ENCODE results near the gene UGCG. TPM values are rescaled to one million over a fixed set of nuclear protein-coding genes. Genes with fewer than 3 reads are reported as not detected.
"Not testable (repeated sequence)": the region's sequence is repeated elsewhere in the genome, so short reads cannot be mapped to it uniquely, and the experiment has no call there.

Gene UGCG
- total RNA-seq, 2 experiments from 2014 or later, result 21.8 to 23.2 TPM

DNA sequence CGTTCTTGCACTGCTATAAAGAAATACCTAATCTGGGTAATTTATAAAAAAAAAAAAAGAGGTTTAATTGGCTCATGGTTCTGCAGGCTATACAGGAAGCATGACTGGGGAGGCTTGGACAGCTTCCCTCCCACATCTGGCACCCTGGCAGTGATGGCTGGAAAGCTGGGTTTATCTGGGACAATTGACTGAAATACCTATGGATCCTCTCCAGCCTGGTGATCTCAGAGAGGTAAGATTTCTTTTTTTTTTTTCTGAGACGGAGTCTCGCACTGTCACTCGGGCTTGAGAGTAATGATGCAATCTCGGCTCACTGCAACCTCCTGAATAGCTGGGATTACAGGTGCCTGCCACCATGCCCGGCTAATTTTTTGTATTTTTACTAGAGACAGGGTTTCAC, 22.7 kb upstream of the UGCG start:
- ChIA-PET POLR2A (no interaction called here), CTCF (no interaction called here)
- peaks cover 10% of the 10 kb centered on the region for H3K27me3 Mint-ChIP-seq
- H3K27ac Mint-ChIP-seq, result no peak overlapping the region
- H3K4me1 Mint-ChIP-seq, result peaks cover 5% of the 10 kb centered on the region
- H3K9me3 Mint-ChIP-seq, result no peaks in the 10 kb centered on the region
- H3K4me3 Mint-ChIP-seq, result no peak overlapping the region
- no peaks in the 10 kb centered on the region for H3K36me3 Mint-ChIP-seq (ENCODE audit: low read depth)
- DNase-seq, result no peak

DNA sequence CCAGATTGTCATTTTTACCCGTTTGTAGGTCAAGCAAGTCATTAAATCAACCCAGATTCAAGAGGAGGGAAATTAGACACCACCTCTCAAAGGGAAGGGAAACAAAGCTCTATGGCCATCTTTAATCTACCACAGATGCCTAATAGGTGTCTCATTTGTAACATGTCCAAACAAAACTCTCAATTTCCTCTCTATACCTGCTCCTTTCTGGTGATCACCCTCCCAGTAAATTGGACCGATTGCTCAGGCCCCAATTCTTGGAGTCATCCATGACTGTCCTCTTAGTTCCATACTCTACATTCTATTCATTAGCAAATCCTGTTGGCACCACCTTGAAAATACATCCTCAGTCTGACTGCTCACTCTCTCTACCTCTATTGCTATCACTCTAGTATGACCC, 22.1 kb upstream of the UGCG start:
- Mint-ChIP-seq H3K9me3 (no peaks in the 10 kb centered on the region), H3K27ac (no peak overlapping the region), H3K27me3 (peaks cover 10% of the 10 kb centered on the region), H3K4me3 (no peak overlapping the region), H3K4me1 (peaks cover 5% of the 10 kb centered on the region), H3K36me3 (ENCODE audit: low read depth) (no peaks in the 10 kb centered on the region)
- ChIA-PET POLR2A (no interaction called here), CTCF (interaction anchor here (0.6 to 1.1 kb wide), 2 partner anchors 41 to 351 kb away, joined by 3 read pairs; no protein-coding TSS in a partner anchor)
- no peak for DNase-seq

DNA sequence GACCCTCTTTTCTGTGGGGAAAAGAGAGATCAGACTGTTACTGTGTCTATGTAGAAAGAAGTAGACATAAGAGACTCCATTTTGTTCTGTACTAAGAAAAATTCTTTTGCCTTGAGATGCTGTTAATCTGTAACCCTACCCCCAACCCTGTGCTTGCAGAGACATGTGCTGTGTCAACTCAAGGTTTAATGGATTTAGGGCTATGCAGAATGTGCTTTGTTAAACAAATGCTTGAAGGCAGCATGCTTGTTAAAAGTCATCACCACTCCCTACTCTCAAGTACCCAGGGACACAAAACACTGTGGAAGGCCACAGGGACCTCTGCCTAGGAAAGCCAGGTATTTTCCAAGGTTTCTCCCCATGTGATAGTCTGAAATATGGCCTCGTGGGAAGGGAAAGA, 21.3 kb upstream of the UGCG start:
- H3K27me3 Mint-ChIP-seq, result peaks cover 10% of the 10 kb centered on the region
- H3K27ac Mint-ChIP-seq; H3K36me3 Mint-ChIP-seq (ENCODE audit: low read depth); H3K9me3 Mint-ChIP-seq; POLR2A ChIA-PET; H3K4me3 Mint-ChIP-seq; DNase-seq; H3K4me1 Mint-ChIP-seq: not testable (repeated sequence)
- CTCF ChIA-PET, result interaction anchor here (1.1 kb wide), 1 partner anchor 40 kb away, joined by 3 read pairs; no protein-coding TSS in a partner anchor

DNA sequence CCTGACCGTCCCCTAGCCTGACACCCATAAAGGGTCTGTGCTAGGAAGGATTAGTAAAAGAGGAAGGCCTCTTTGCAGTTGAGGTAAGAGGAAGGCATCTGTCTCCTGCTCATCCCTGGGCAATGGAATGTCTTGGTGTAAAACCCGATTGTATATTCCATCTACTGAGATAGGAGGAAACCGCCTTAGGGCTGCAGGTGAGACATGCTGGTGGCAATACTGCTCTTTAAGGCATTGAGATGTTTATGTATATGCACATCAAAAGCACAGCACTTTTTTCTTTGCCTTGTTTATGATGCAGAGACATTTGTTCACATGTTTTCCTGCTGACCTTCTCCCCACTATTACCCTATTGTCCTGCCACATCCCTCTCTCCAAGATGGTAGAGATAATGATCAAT, 20.9 kb upstream of the UGCG start:
- H3K4me3 Mint-ChIP-seq; H3K9me3 Mint-ChIP-seq; DNase-seq; POLR2A ChIA-PET; H3K36me3 Mint-ChIP-seq (ENCODE audit: low read depth); H3K4me1 Mint-ChIP-seq; H3K27ac Mint-ChIP-seq: not testable (repeated sequence)
- H3K27me3 Mint-ChIP-seq, result peaks cover 10% of the 10 kb centered on the region
- CTCF ChIA-PET, result interaction anchor here (1.1 kb wide), 1 partner anchor 40 kb away, joined by 3 read pairs; no protein-coding TSS in a partner anchor

DNA sequence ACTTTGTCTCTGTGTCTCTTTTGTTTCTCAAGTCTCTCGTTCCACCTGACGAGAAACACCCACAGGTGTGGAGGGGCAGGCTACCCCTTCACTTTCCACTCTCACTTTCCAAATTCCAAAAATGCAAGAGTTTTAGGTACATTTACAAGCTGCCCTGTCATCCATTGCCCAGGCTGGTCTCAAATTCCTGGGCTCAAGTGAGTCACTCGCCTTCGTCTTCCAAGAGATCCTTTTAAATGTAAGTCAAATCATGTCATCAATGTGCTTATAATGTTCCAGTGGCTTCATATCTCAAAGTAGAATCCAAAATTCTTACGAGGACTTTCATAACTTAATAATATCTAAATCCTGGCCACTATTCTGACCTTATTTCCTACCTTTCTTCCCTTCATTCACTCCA, 20.4 kb upstream of the UGCG start:
- Mint-ChIP-seq H3K36me3 (ENCODE audit: low read depth) (no peaks in the 10 kb centered on the region), H3K4me1 (no peaks in the 10 kb centered on the region), H3K27me3 (peaks cover 10% of the 10 kb centered on the region), H3K9me3 (peaks cover 2% of the 10 kb centered on the region), H3K4me3 (no peak overlapping the region), H3K27ac (no peak overlapping the region)
- ChIA-PET CTCF (no interaction called here), POLR2A (no interaction called here)
- DNase-seq, result no peak

DNA sequence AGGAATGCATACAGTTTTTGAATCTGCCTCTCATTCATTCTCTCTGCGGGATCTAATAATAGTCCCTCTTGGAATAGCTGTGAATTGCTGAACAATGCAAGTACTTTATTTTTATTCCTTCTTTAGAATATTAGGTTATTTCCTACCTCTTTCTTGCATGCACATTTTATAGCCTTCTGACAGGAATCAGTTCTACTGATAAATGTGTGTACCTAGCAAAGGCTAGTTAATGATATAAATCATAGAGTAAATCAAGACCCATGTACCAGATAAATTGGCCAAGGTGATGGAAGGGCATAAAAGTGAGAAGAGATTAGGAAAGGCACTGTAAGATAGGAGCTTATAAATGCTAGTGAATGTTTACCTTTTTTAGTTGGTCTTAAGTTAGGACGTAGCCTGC, 19.2 kb upstream of the UGCG start:
- ChIA-PET CTCF (interaction anchor here (0.6 to 1.4 kb wide), 3 partner anchors 11 to 197 kb away, joined by 3 read pairs; no protein-coding TSS in a partner anchor), POLR2A (no interaction called here)
- Mint-ChIP-seq H3K27me3 (peaks cover 11% of the 10 kb centered on the region), H3K9me3 (peaks cover 8% of the 10 kb centered on the region), H3K4me3 (no peak overlapping the region), H3K36me3 (ENCODE audit: low read depth) (no peaks in the 10 kb centered on the region), H3K27ac (no peak overlapping the region), H3K4me1 (no peaks in the 10 kb centered on the region)
- no peak for DNase-seq

GRCh38 chr9:111878946-111879345, 17.7 kb upstream of the UGCG start:
- no peak for DNase-seq
- no peaks in the 10 kb centered on the region for H3K4me1 Mint-ChIP-seq
- H3K4me3 Mint-ChIP-seq, result no peak overlapping the region
- H3K9me3 Mint-ChIP-seq, result peaks cover 8% of the 10 kb centered on the region
- POLR2A ChIA-PET, result no interaction called here
- H3K27ac Mint-ChIP-seq, result no peak overlapping the region
- H3K36me3 Mint-ChIP-seq (ENCODE audit: low read depth), result no peaks in the 10 kb centered on the region
- CTCF ChIA-PET, result no interaction called here
- peaks cover 5% of the 10 kb centered on the region for H3K27me3 Mint-ChIP-seq

DNA sequence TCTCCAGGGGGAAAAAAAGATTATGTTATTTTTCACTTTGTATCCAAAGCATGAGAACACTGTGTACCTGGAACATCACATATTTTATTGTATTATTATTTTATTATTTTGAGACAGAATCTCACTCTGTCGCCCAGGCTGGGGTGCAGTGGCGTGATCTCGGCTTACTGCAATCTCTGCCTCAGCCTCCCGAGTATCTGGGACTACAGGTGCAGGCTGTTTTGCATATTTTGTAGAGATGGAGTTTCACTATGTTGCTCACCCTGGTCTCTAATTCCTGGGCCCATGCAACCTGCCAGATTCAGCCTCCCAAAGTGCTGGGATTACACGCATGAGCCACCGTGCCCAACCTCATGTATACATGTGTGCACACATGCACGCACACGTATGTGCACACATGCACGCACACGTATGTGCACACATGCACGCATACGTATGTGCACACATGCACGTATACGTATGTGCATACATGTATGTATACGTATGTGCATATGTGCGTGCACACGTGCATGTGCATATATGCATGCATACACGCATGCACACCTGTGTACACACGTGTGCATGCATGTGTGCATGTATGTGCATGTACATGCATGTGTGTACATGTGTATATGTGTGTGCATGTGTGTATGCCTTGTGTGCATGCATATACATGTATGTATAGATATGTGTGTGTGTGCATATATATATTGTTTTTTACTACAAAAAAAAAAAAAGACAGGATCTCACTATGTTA, 9.5 kb upstream of the UGCG start:
- H3K4me3 Mint-ChIP-seq, result no peak overlapping the region
- POLR2A ChIA-PET, result no interaction called here
- H3K27ac Mint-ChIP-seq, result no peak overlapping the region
- no peak for DNase-seq
- CTCF ChIA-PET, result no interaction called here
- H3K36me3 Mint-ChIP-seq (ENCODE audit: low read depth), result no peaks in the 10 kb centered on the region
- no peaks in the 10 kb centered on the region for H3K9me3 Mint-ChIP-seq
- peaks cover 6% of the 10 kb centered on the region for H3K4me1 Mint-ChIP-seq
- no peaks in the 10 kb centered on the region for H3K27me3 Mint-ChIP-seq

- peaks cover 15% of the 10 kb centered on the region for H3K4me1 Mint-ChIP-seq
- POLR2A ChIA-PET, result no interaction called here
- CTCF ChIA-PET, result no interaction called here
- H3K4me3 Mint-ChIP-seq, result no peak overlapping the region
- H3K27ac Mint-ChIP-seq, result no peak overlapping the region
- no peaks in the 10 kb centered on the region for H3K9me3 Mint-ChIP-seq
- no peaks in the 10 kb centered on the region for H3K27me3 Mint-ChIP-seq
- no peak for DNase-seq
- H3K36me3 Mint-ChIP-seq (ENCODE audit: low read depth), result no peaks in the 10 kb centered on the region
Observed at GRCh38 chr9:111890334-111890733, 6.3 kb upstream of the UGCG start.

DNA sequence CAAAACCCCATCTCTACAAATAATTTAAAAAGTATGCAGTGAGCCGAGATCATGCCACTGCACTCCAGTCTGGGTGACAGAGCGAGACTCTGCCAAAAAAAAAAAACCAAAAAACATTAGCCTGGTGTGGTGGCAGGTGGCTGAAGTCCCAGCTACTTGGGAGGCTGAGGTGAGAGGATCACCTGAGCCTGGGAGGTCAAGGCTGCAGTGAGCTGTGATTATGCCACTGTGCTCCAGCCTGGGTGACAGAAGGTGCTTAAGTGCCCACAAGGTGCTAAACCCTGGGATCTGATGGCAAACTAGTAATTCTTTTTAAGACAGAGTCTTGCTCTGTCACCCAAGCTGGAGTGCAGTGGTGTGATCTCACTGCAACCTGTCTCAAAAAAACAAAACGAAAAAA, 5.7 kb upstream of the UGCG start:
- H3K36me3 Mint-ChIP-seq (ENCODE audit: low read depth); POLR2A ChIA-PET; DNase-seq; H3K9me3 Mint-ChIP-seq; H3K27ac Mint-ChIP-seq; H3K4me3 Mint-ChIP-seq; H3K27me3 Mint-ChIP-seq: not testable (repeated sequence)
- peaks cover 18% of the 10 kb centered on the region for H3K4me1 Mint-ChIP-seq
- CTCF ChIA-PET, result interaction anchor here (0.5 kb wide), 1 partner anchor 294 kb away, joined by 3 read pairs; no protein-coding TSS in a partner anchor

GRCh38 chr9:111891910-111892499, 4.6 kb upstream of the UGCG start:
- DNase-seq, result peak; percentile 38
- Mint-ChIP-seq H3K4me1 (peaks cover 18% of the 10 kb centered on the region), H3K36me3 (ENCODE audit: low read depth) (no peaks in the 10 kb centered on the region), H3K9me3 (no peaks in the 10 kb centered on the region), H3K27me3 (no peaks in the 10 kb centered on the region), H3K27ac (no peak overlapping the region), H3K4me3 (no peak overlapping the region)
- POLR2A ChIA-PET, result no interaction called here
- CTCF ChIA-PET, result no interaction called here

DNA sequence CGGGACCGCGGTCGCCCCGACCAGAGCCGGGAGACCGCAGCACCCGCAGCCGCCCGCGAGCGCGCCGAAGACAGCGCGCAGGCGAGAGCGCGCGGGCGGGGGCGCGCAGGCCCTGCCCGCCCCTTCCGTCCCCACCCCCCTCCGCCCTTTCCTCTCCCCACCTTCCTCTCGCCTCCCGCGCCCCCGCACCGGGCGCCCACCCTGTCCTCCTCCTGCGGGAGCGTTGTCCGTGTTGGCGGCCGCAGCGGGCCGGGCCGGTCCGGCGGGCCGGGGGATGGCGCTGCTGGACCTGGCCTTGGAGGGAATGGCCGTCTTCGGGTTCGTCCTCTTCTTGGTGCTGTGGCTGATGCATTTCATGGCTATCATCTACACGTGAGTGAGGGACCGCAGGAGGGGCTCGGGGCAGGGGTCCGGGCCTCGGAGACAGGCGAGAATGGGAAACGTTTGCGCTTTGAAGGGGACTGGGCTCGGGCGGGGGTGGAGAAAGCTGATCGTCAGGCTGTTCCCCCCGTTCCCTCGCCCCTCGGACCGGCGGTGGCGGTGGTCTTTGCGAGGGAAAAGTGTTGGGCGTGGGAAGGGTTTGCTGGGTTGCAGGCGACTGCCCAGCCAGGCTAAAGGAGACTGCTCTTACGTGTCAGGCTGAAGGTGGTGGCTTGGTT, 457 bp downstream of the UGCG start:
- CTCF ChIA-PET, result interaction anchor here (0.7 to 1.7 kb wide), 4 partner anchors 12 to 144 kb away, joined by 3 to 5 read pairs (median 4); no protein-coding TSS in a partner anchor
- Mint-ChIP-seq H3K27ac (no peak overlapping the region), H3K36me3 (ENCODE audit: low read depth) (no peaks in the 10 kb centered on the region), H3K4me1 (peaks cover 18% of the 10 kb centered on the region), H3K27me3 (no peaks in the 10 kb centered on the region), H3K9me3 (no peaks in the 10 kb centered on the region), H3K4me3 (no peak overlapping the region)
- peak; percentile 57 for DNase-seq
- POLR2A ChIA-PET, result interaction anchor here (0.7 kb wide), 1 partner anchor 19 kb away, joined by 3 read pairs; no protein-coding TSS in a partner anchor

DNA sequence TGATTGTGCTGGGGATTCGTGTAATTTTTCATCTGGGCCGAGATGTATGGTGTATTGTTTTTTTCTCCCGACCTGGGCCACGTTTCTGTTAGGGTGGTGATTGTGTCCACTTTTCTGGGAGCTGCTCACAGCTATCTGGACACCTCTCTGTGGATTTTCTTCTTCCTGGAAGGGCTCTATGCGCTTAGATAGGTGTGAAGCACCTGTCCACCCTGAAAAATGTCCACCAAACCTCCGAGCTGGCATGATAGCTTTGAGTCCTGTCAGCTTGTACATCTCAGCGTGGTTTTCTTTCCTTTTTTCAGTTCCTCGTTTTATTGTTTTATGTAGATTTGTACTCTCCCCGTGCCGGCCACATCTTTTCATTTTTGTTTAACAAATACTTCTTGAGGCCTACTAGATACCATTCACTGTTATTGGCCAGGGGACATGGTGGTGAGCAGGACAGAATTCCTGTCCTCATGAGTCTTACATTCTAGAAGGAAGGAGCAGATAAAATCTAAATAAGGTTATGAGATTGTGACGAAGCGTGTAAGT, 1.1 kb downstream of the UGCG start:
- ChIA-PET POLR2A (no interaction called here), CTCF (interaction anchor here (0.6 to 1.6 kb wide), 2 partner anchors 59 to 144 kb away, joined by 3 read pairs; no protein-coding TSS in a partner anchor)
- Mint-ChIP-seq H3K27me3 (no peaks in the 10 kb centered on the region), H3K4me1 (peaks cover 13% of the 10 kb centered on the region), H3K36me3 (ENCODE audit: low read depth) (no peaks in the 10 kb centered on the region), H3K27ac (no peak overlapping the region), H3K9me3 (no peaks in the 10 kb centered on the region), H3K4me3 (no peak overlapping the region)
- no peak for DNase-seq
